IMR-90 (cell line): ENCODE results near the gene DMRT3. TPM values are rescaled to one million over a fixed set of nuclear protein-coding genes. Genes with fewer than 3 reads are reported as not detected.

Experiments used
- ATAC-seq: fragments of 200-7000 bp; cut with Tn5 transposase; 2 replicates; pipeline ENCODE4 v1.9.1; 2020; ENCODE audit warnings: low read depth, mild to moderate bottlenecking, moderate library complexity
- BruUV-seq: library from RNA; stranded (reverse); fragments of 400-500 nt; replicated peaks from 2 replicates; lab custom pipeline; 2021; lab: Mats Ljungman, UMichigan
- CTCF ChIA-PET: fragments of 300-600 bp; formaldehyde crosslinking; extraction: SDS; loops from one replicate; lab custom pipeline; 2021; ENCODE audit warnings: antibody characterized with exemption; lab: Yijun Ruan, JAX
- POLR2A ChIA-PET: fragments of 300-600 bp; sonication (Branson Sonifier 250); formaldehyde crosslinking; loops from one replicate; lab custom pipeline; 2022; ENCODE audit warnings: antibody characterized with exemption; ENCODE audit not compliant: unreplicated experiment; lab: Charles Lee
- DNase-seq: peaks from one replicate; pipeline ENCODE4 v3.0.0; 2013
- H2AFZ ChIP-seq: replicated peaks from 2 replicates; pipeline ENCODE3; 2013; ENCODE audit warnings: low read length, mild to moderate bottlenecking; ENCODE audit not compliant: poor library complexity
- H2AK5ac ChIP-seq: 2 replicates; pipeline ENCODE4 v1.6.1; 2013; ENCODE audit warnings: low read depth, low read length, inconsistent platforms
- H2AK9ac ChIP-seq: replicated peaks from 2 replicates; pipeline ENCODE3; 2013; ENCODE audit warnings: mild to moderate bottlenecking, low read depth, low read length, moderate library complexity; ENCODE audit not compliant: poor library complexity
- H2BK120ac ChIP-seq: 2 replicates; pipeline ENCODE4 v1.6.1; 2013; ENCODE audit warnings: low read depth, low read length, inconsistent platforms
- H2BK15ac ChIP-seq: 3 replicates; pipeline ENCODE4 v1.6.1; 2013; ENCODE audit warnings: low read depth, low read length, inconsistent platforms
- H2BK20ac ChIP-seq: 2 replicates; pipeline ENCODE4 v1.6.1; 2013; ENCODE audit warnings: low read depth, mild to moderate bottlenecking, inconsistent platforms, low read length, moderate library complexity
- H2BK5ac ChIP-seq: 2 replicates; pipeline ENCODE4 v1.6.1; 2013; ENCODE audit warnings: mild to moderate bottlenecking, low read depth, low read length, inconsistent platforms; ENCODE audit not compliant: poor library complexity, severe bottlenecking
- H3K14ac ChIP-seq: replicated peaks from 2 replicates; pipeline ENCODE4 v1.6.1; 2013; ENCODE audit warnings: low read depth, low read length, inconsistent platforms
- H3K18ac ChIP-seq: 2 replicates; pipeline ENCODE4 v1.6.1; 2013; ENCODE audit warnings: low read depth, low read length, control low read depth
- H3K23ac ChIP-seq: 2 replicates; pipeline ENCODE4 v1.6.1; 2013; ENCODE audit warnings: low read depth, low read length, inconsistent platforms
- H3K27ac ChIP-seq: 2 replicates; pipeline ENCODE4 v1.5.1; 2013; ENCODE audit warnings: mild to moderate bottlenecking, control low read depth, low read length; ENCODE audit not compliant: insufficient read depth
- H3K27me3 ChIP-seq: 2 replicates; pipeline ENCODE4 v1.6.1; 2013; ENCODE audit warnings: low read length; ENCODE audit not compliant: control insufficient read depth, insufficient read depth
- H3K36me3 ChIP-seq: 2 replicates; pipeline ENCODE4 v1.6.1; 2013; ENCODE audit warnings: low read length, mixed read lengths; ENCODE audit not compliant: control insufficient read depth, insufficient read depth
- H3K4ac ChIP-seq: 2 replicates; pipeline ENCODE4 v1.6.1; 2013; ENCODE audit warnings: low read depth, low read length, inconsistent platforms
- H3K4me1 ChIP-seq: 2 replicates; pipeline ENCODE4 v1.6.1; 2013; ENCODE audit warnings: low read length, mixed read lengths; ENCODE audit not compliant: control insufficient read depth, insufficient read depth
- H3K4me2 ChIP-seq: 2 replicates; pipeline ENCODE4 v1.6.1; 2013; ENCODE audit warnings: low read depth, mild to moderate bottlenecking, control low read depth, low read length, moderate library complexity
- H3K4me3 ChIP-seq: 2 replicates; pipeline ENCODE4 v1.5.1; 2013; ENCODE audit warnings: low read depth, mild to moderate bottlenecking, control low read depth, low read length, moderate library complexity; ENCODE audit not compliant: insufficient read depth
- H3K56ac ChIP-seq: 2 replicates; pipeline ENCODE4 v1.6.1; 2013; ENCODE audit warnings: low read length, inconsistent platforms; ENCODE audit not compliant: insufficient read depth; ENCODE audit errors: extremely low read depth
- H3K79me1 ChIP-seq, 2 experiments: 2 replicates each; pipeline ENCODE4 v1.6.1; 2013; ENCODE audit warnings: low read length in 2 of 2, inconsistent platforms in 1 of 2, low read depth in 1 of 2
- H3K9ac ChIP-seq: 2 replicates; pipeline ENCODE4 v1.6.1; 2013; ENCODE audit warnings: low read depth, low read length, control low read depth
- H3K9me1 ChIP-seq: 2 replicates; pipeline ENCODE4 v1.6.1; 2013; ENCODE audit warnings: low read length, inconsistent platforms; ENCODE audit not compliant: insufficient read depth
- H3K9me3 ChIP-seq: 2 replicates; pipeline ENCODE4 v1.6.1; 2013; ENCODE audit warnings: low read length; ENCODE audit not compliant: control insufficient read depth, insufficient read depth
- H4K20me1 ChIP-seq: 2 replicates; pipeline ENCODE4 v1.6.1; 2013; ENCODE audit warnings: low read length, inconsistent platforms; ENCODE audit not compliant: insufficient read depth
- H4K5ac ChIP-seq: 2 replicates; pipeline ENCODE4 v1.6.1; 2013; ENCODE audit warnings: mild to moderate bottlenecking, low read depth, low read length, control low read depth
- H4K8ac ChIP-seq, 2 experiments: 2 replicates each; pipeline ENCODE4 v1.6.1; 2013; ENCODE audit warnings: low read depth in 2 of 2, low read length in 2 of 2, control low read depth in 1 of 2, inconsistent platforms in 1 of 2
- H4K91ac ChIP-seq: 2 replicates; pipeline ENCODE4 v1.6.1; 2013; ENCODE audit warnings: low read depth, low read length, inconsistent platforms; ENCODE audit not compliant: insufficient read depth
- BHLHE40 ChIP-seq: fragments of 150-350 bp; IDR thresholded peaks from 2 replicates; pipeline ENCODE4 v1.6.1; 2016; ENCODE audit warnings: mild to moderate bottlenecking, low read depth, low read length
- CEBPB ChIP-seq: IDR thresholded peaks from 2 replicates; pipeline ENCODE4 v1.6.1; 2012; ENCODE audit warnings: low read depth, low read length, improper control_type of control experiment
- CHD1 ChIP-seq: IDR thresholded peaks from 2 replicates; pipeline ENCODE4 v1.6.1; 2012; ENCODE audit warnings: low read depth, low read length, improper control_type of control experiment
- ELK1 ChIP-seq: fragments of 150-350 bp; IDR thresholded peaks from 2 replicates; pipeline ENCODE4 v1.6.1; 2016; ENCODE audit warnings: low read depth, mild to moderate bottlenecking, low read length, moderate library complexity, borderline replicate concordance
- FOS ChIP-seq: fragments of 150-350 bp; IDR thresholded peaks from 2 replicates; pipeline ENCODE4 v1.6.1; 2016; ENCODE audit warnings: low read depth, low read length
- MAZ ChIP-seq: IDR thresholded peaks from 2 replicates; pipeline ENCODE4 v1.6.1; 2012; ENCODE audit warnings: low read depth, mild to moderate bottlenecking, low read length, improper control_type of control experiment, moderate library complexity, borderline replicate concordance
- NFE2L2 ChIP-seq: fragments of 150-350 bp; IDR thresholded peaks from 2 replicates; pipeline ENCODE4 v1.6.1; 2016; ENCODE audit warnings: low read depth, mild to moderate bottlenecking, low read length
- POLR2A ChIP-seq: IDR thresholded peaks from 2 replicates; pipeline ENCODE4 v1.6.1; 2012; ENCODE audit warnings: mild to moderate bottlenecking, low read depth, low read length
- RCOR1 ChIP-seq: IDR thresholded peaks from 2 replicates; pipeline ENCODE4 v1.6.1; 2012; ENCODE audit warnings: mild to moderate bottlenecking, low read length, improper control_type of control experiment; ENCODE audit not compliant: insufficient replicate concordance
- USF2 ChIP-seq: fragments of 150-350 bp; IDR thresholded peaks from 2 replicates; pipeline ENCODE4 v1.6.1; 2017; ENCODE audit warnings: mild to moderate bottlenecking, antibody characterized with exemption, low read length, low read depth
- WGBS, 2 experiments: methylation state at CpG; one replicate each; pipeline versions ENCODE4 v1.1.5 to v1.1.7; 2013; ENCODE audit warnings: missing lambda C conversion rate in 2 of 2; ENCODE audit not compliant: insufficient read length in 1 of 2; ENCODE audit errors: extremely low coverage in 2 of 2; 5-methylcytosine and 5-hydroxymethylcytosine counted together
- dilution Hi-C: fragments of 300-500 bp; cut with HindIII; formaldehyde crosslinking; loops from one replicate; pipeline ENCODE4 v1.14.3; 2018; ENCODE audit warnings: low sequenced_read_pairs; ENCODE audit not compliant: unreplicated experiment
- in situ Hi-C: fragments of 300-500 bp; cut with MboI; formaldehyde crosslinking; loops from 3 replicates; pipeline ENCODE4 v1.14.3; 2019; ENCODE audit warnings: low sequenced_read_pairs, inconsistent platforms, mixed read lengths
- intact Hi-C: fragments of 100-400 bp; cut with micrococcal nuclease; formaldehyde crosslinking; loops from 2 replicates; pipeline ENCODE4 v1.10.0; 2022
- polyA plus RNA-seq, 3 experiments: library from polyadenylated mRNA; depleted of rRNA; stranded (reverse); fragments of >200 nt; gene quantifications; 2 replicates each; pipeline ENCODE4 v1.2.3, GENCODE V29; 2012; ENCODE audit warnings: low replicate concordance in 1 of 3
- total RNA-seq: library from RNA; depleted of rRNA; stranded (reverse); fragments of >200 nt; gene quantifications from 2 replicates; pipeline ENCODE4 v1.2.3, GENCODE V29; 2012

DMRT3 gene
- total and polyA plus RNA-seq, 2 of the 4 experiments (the other 2 are of a cell fraction), result not detected

- Histone ChIP-seq H3K4me2 (no peak overlapping the region), H3K23ac (no peak overlapping the region), H3K9me3 (no peaks in the 10 kb centered on the region), H3K27me3 (no peaks in the 10 kb centered on the region; the same call in 1 of the 2 replicates), H3K14ac (no peak overlapping the region), H3K36me3 (no peaks in the 10 kb centered on the region), H2BK15ac (no peak overlapping the region), H3K56ac (no peak overlapping the region), H3K4ac (no peak overlapping the region), H4K91ac (no peak overlapping the region), H4K5ac (no peak overlapping the region), H2AK5ac (no peak overlapping the region), H2BK20ac (no peak overlapping the region), H4K20me1 (no peaks in the 10 kb centered on the region), H3K18ac (no peak overlapping the region), H3K4me3 (no peak overlapping the region), H3K4me1 (no peaks in the 10 kb centered on the region), H3K9ac (no peak overlapping the region), H2AFZ (no peak overlapping the region), H3K79me1 (no peaks in the 10 kb centered on the region), H2BK120ac (no peak overlapping the region), H4K8ac (no peak overlapping the region), H2BK5ac (no peak overlapping the region), H3K9me1 (no peaks in the 10 kb centered on the region), H3K27ac (no peak overlapping the region), H2AK9ac (no peak overlapping the region)
- WGBS, 2 experiments, result no CpG with 5 or more reads among the region's 4 CpGs
- ATAC-seq (no peak), DNase-seq (no peak)
- intact Hi-C loops, result no loop called here
- dilution Hi-C loops, result no loop called here
- ChIA-PET POLR2A (no interaction called here), CTCF (no interaction called here)
- no TSS peak for BruUV-seq
- TF ChIP-seq BHLHE40, result no peak
- no peak for TF ChIP-seq ELK1
- TF ChIP-seq CEBPB, result no peak
- TF ChIP-seq POLR2A, result no peak
- TF ChIP-seq USF2, result no peak
- no peak for TF ChIP-seq FOS
- no peak for TF ChIP-seq RCOR1
- no peak for TF ChIP-seq NFE2L2
- TF ChIP-seq CHD1, result no peak
- no peak for TF ChIP-seq MAZ
- in situ Hi-C loops, result loop anchor here (10.0 kb wide), 2 partner anchors 387 to 417 kb away; no protein-coding TSS in a partner anchor
Measured at GRCh38 chr9:1001838-1002237, 25.4 kb downstream of the DMRT3 start.
